Calu3 (cell line): ENCODE measurements around the gene NTNG1. TPM values are rescaled to one million over a fixed set of nuclear protein-coding genes. Genes with fewer than 3 reads are reported as not detected.

Experiments
- BruUV-seq: library from RNA; stranded (reverse); fragments of 400-500 nt; replicated peaks from 2 replicates; lab custom pipeline; 2021; lab: Mats Ljungman, UMichigan
- CTCF ChIA-PET: fragments of 300-600 bp; sonication (Branson Sonifier 250); formaldehyde crosslinking; loops from one replicate; lab custom pipeline; 2022; ENCODE audit warnings: antibody characterized with exemption; lab: Charles Lee
- DNase-seq: peaks from one replicate; pipeline ENCODE4 v3.0.0; 2022
- H3K27ac Mint-ChIP-seq: one replicate; pipeline ENCODE4 v1.8.0; 2022; ENCODE audit warnings: mixed read lengths; ENCODE audit not compliant: unreplicated experiment
- H3K27me3 Mint-ChIP-seq: one replicate; pipeline ENCODE4 v1.8.0; 2022; ENCODE audit warnings: mixed read lengths; ENCODE audit not compliant: unreplicated experiment
- H3K36me3 Mint-ChIP-seq: one replicate; pipeline ENCODE4 v1.8.0; 2022; ENCODE audit warnings: mild to moderate bottlenecking, moderate library complexity, mixed read lengths; ENCODE audit not compliant: insufficient read depth, unreplicated experiment
- H3K4me1 Mint-ChIP-seq: one replicate; pipeline ENCODE4 v1.8.0; 2022; ENCODE audit warnings: mild to moderate bottlenecking, low read depth, mixed read lengths; ENCODE audit not compliant: unreplicated experiment
- H3K4me3 Mint-ChIP-seq: one replicate; pipeline ENCODE4 v1.8.0; 2022; ENCODE audit warnings: mild to moderate bottlenecking, low read depth, moderate library complexity, mixed read lengths; ENCODE audit not compliant: unreplicated experiment
- H3K9me3 Mint-ChIP-seq: one replicate; pipeline ENCODE4 v1.8.0; 2022; ENCODE audit warnings: low read depth, mixed read lengths; ENCODE audit not compliant: unreplicated experiment
- CTCF ChIP-seq: fragments of 200-600 bp; IDR thresholded peaks from one replicate; pipeline ENCODE4 v1.8.0; 2022; ENCODE audit warnings: antibody characterized with exemption; ENCODE audit not compliant: unreplicated experiment
- intact Hi-C: fragments of 100-400 bp; cut with micrococcal nuclease; formaldehyde crosslinking; loops from one replicate; pipeline ENCODE4 v1.10.0; 2022; ENCODE audit not compliant: unreplicated experiment
- total RNA-seq: library from RNA; stranded (reverse); gene quantifications from 2 replicates; pipeline ENCODE4 v1.2.3, GENCODE V29; 2022

NTNG1 gene
- total RNA-seq, 1 experiment from 2014 or later = 2.6 TPM

DNA sequence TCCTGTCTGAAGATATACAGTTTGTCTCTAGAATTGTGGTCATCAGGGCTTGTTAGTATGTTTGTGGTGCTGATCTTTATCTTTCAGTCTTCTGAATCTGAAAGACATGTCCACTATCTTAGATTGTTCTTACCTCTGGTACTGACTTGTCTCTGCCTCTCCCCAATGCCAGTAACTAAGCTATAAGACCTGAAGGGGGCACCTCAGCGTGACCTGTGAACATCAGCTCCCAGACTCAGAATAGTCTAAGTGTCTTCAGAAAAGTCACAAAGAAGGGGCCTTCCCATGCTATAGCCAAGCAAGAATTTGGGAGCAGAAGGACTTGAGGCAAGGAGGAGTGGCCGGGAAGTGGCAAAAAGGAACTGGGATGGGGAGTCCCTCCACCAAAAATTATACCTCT lies 178.1 kb downstream of the NTNG1 start:
- no peaks in the 10 kb centered on the region for H3K4me1 Mint-ChIP-seq
- intact Hi-C loops = no loop called here
- no peaks in the 10 kb centered on the region for H3K36me3 Mint-ChIP-seq
- BruUV-seq = no TSS peak
- CTCF ChIA-PET = no interaction called here
- no peak overlapping the region for H3K4me3 Mint-ChIP-seq
- H3K9me3 Mint-ChIP-seq = no peaks in the 10 kb centered on the region
- H3K27me3 Mint-ChIP-seq = no peaks in the 10 kb centered on the region
- no peak overlapping the region for H3K27ac Mint-ChIP-seq
- DNase-seq = no peak
- TF ChIP-seq CTCF = no peak

- BruUV-seq = no TSS peak
- Mint-ChIP-seq H3K27me3 (no peaks in the 10 kb centered on the region), H3K4me3 (no peak overlapping the region), H3K27ac (no peak overlapping the region), H3K36me3 (no peaks in the 10 kb centered on the region), H3K9me3 (peaks cover 2% of the 10 kb centered on the region), H3K4me1 (no peaks in the 10 kb centered on the region)
- DNase-seq = no peak
- TF ChIP-seq CTCF = no peak
- CTCF ChIA-PET = no interaction called here
- intact Hi-C loops = no loop called here
These were observed 182.9 kb downstream of the NTNG1 start for GRCh38 chr1:107323784-107324183.

- no TSS peak for BruUV-seq
- Mint-ChIP-seq H3K27me3 (no peaks in the 10 kb centered on the region), H3K27ac (no peak overlapping the region), H3K9me3 (peaks cover 2% of the 10 kb centered on the region), H3K4me1 (no peaks in the 10 kb centered on the region), H3K36me3 (no peaks in the 10 kb centered on the region), H3K4me3 (no peak overlapping the region)
- intact Hi-C loops = no loop called here
- CTCF ChIA-PET = no interaction called here
- TF ChIP-seq CTCF = no peak
- DNase-seq = no peak
These were observed 186.1 kb downstream of the NTNG1 start for GRCh38 chr1:107326824-107327445.

- TF ChIP-seq CTCF = no peak
- DNase-seq = no peak
These were observed 186.6 kb downstream of the NTNG1 start for GRCh38 chr1:107327446-107327845.

More at GRCh38 chr1:107327446-107327845, 186.6 kb downstream of the NTNG1 start:
- no peaks in the 10 kb centered on the region for H3K4me1 Mint-ChIP-seq
- intact Hi-C loops = no loop called here
- no TSS peak for BruUV-seq
- no peak overlapping the region for H3K4me3 Mint-ChIP-seq
- H3K27me3 Mint-ChIP-seq = no peaks in the 10 kb centered on the region
- no peak overlapping the region for H3K27ac Mint-ChIP-seq
- peaks cover 2% of the 10 kb centered on the region for H3K9me3 Mint-ChIP-seq
- CTCF ChIA-PET = no interaction called here
- H3K36me3 Mint-ChIP-seq = no peaks in the 10 kb centered on the region
